HEK293 (cell line): ENCODE results near the gene ZPLD1.

Experiments used
- CTCF ChIP-seq: fragments of 450-650 bp; formaldehyde crosslinking; IDR thresholded peaks from 2 replicates; pipeline ENCODE4 v1.5.1; 2016; ENCODE audit warnings: missing biosample characterization, missing genetic modification characterization
- KLF1 ChIP-seq: fragments of 450-650 bp; formaldehyde crosslinking; IDR thresholded peaks from 2 replicates; pipeline ENCODE4 v1.5.1; 2016; ENCODE audit warnings: missing biosample characterization, missing genetic modification characterization
- PRDM1 ChIP-seq: fragments of 450-650 bp; formaldehyde crosslinking; IDR thresholded peaks from 2 replicates; pipeline ENCODE4; 2016; ENCODE audit warnings: missing biosample characterization, missing genetic modification characterization
- TCF7L2 ChIP-seq: IDR thresholded peaks from 2 replicates; pipeline ENCODE4 v1.6.1; 2011; ENCODE audit warnings: low read depth, mild to moderate bottlenecking, inconsistent platforms, low read length, moderate library complexity, borderline replicate concordance
- ZNF324 ChIP-seq: fragments of 450-650 bp; formaldehyde crosslinking; IDR thresholded peaks from 2 replicates; pipeline ENCODE4 v1.5.1; 2016; ENCODE audit warnings: missing biosample characterization, missing genetic modification characterization
- ZNF48 ChIP-seq: fragments of 450-650 bp; formaldehyde crosslinking; IDR thresholded peaks from 2 replicates; pipeline ENCODE4 v1.5.1; 2016; ENCODE audit warnings: missing biosample characterization, missing genetic modification characterization
- ZNF639 ChIP-seq: fragments of 450-650 bp; formaldehyde crosslinking; IDR thresholded peaks from 2 replicates; pipeline ENCODE4 v1.5.1; 2016; ENCODE audit warnings: missing biosample characterization, missing genetic modification characterization

GRCh38 chr3:102434715-102435114, at the start of gene ZPLD1:
- TF ChIP-seq CTCF (tag by site-specific recombination) = no peak
- no peak for TF ChIP-seq ZNF48 (tag by site-specific recombination)
- no peak for TF ChIP-seq PRDM1 (tag by site-specific recombination)
- TF ChIP-seq TCF7L2 = no peak
- no peak for TF ChIP-seq KLF1 (tag by site-specific recombination)
- TF ChIP-seq ZNF639 (tag by site-specific recombination) = no peak
- TF ChIP-seq ZNF324 (tag by site-specific recombination) = no peak
